Loucy (cell line): ENCODE results near the gene NTHL1.

Source experiments
- H2AFZ ChIP-seq: fragments of 200-600 bp; sonication (generic); 2 replicates; pipeline ENCODE4 v1.6.0; 2016; ENCODE audit warnings: antibody characterized with exemption, mild to moderate bottlenecking, low read length, moderate library complexity
- H3F3A ChIP-seq: fragments of 200-600 bp; 2 replicates; pipeline ENCODE4 v1.6.0; 2016; ENCODE audit warnings: antibody characterized with exemption, low read depth, mild to moderate bottlenecking
- H3K27me3 ChIP-seq: fragments of 200-600 bp; sonication (generic); 2 replicates; pipeline ENCODE4 v1.6.1; 2014; ENCODE audit warnings: low read length, mild to moderate bottlenecking; ENCODE audit not compliant: insufficient read depth, poor library complexity, severe bottlenecking
- H3K36me3 ChIP-seq: fragments of 200-600 bp; sonication (generic); 2 replicates; pipeline ENCODE4 v1.6.1; 2016; ENCODE audit warnings: low read length; ENCODE audit not compliant: insufficient read depth
- H3K4me1 ChIP-seq: fragments of 200-600 bp; sonication (generic); 2 replicates; pipeline ENCODE4 v1.5.1; 2014; ENCODE audit warnings: low read length, mild to moderate bottlenecking; ENCODE audit not compliant: insufficient read depth, poor library complexity, severe bottlenecking
- H3K4me2 ChIP-seq: fragments of 200-600 bp; sonication (generic); 2 replicates; pipeline ENCODE4 v1.6.0; 2014; ENCODE audit warnings: antibody characterized with exemption, low read length, low read depth, mild to moderate bottlenecking; ENCODE audit not compliant: poor library complexity, severe bottlenecking
- H3K4me3 ChIP-seq: fragments of 200-600 bp; sonication (generic); 2 replicates; pipeline ENCODE4 v1.5.1; 2014; ENCODE audit warnings: low read length, mild to moderate bottlenecking, mixed read lengths; ENCODE audit not compliant: poor library complexity, severe bottlenecking
- H3K79me2 ChIP-seq: fragments of 200-600 bp; sonication (generic); 2 replicates; pipeline ENCODE4 v1.6.1; 2014; ENCODE audit warnings: low read length; ENCODE audit not compliant: insufficient read depth
- H3K9ac ChIP-seq: fragments of 200-600 bp; sonication (generic); 2 replicates; pipeline ENCODE4 v1.6.0; 2014; ENCODE audit warnings: mild to moderate bottlenecking, low read depth, low read length, moderate library complexity; ENCODE audit not compliant: poor library complexity, severe bottlenecking
- H3K9me2 ChIP-seq: fragments of 200-600 bp; sonication (generic); replicated peaks from 2 replicates; pipeline ENCODE4 v1.6.1; 2016; ENCODE audit warnings: low read depth, low read length, mixed read lengths
- H3K9me3 ChIP-seq: fragments of 200-600 bp; sonication (generic); 2 replicates; pipeline ENCODE4 v1.6.1; 2014; ENCODE audit warnings: mild to moderate bottlenecking, antibody characterized with exemption, low read length, low read depth; ENCODE audit not compliant: insufficient read depth
- H4K20me1 ChIP-seq: fragments of 200-600 bp; sonication (generic); 2 replicates; pipeline ENCODE4 v1.6.0; 2014; ENCODE audit warnings: antibody characterized with exemption, low read length, mild to moderate bottlenecking; ENCODE audit not compliant: insufficient read depth, poor library complexity, severe bottlenecking
- EZH2phosphoT487 ChIP-seq: fragments of 200-600 bp; IDR thresholded peaks from 2 replicates; pipeline ENCODE4 v1.6.1; 2018; ENCODE audit warnings: antibody characterized with exemption, mild to moderate bottlenecking, moderate library complexity, borderline replicate concordance
- TF ChIP-seq, protein P1 (sequence below): fragments of 200-600 bp; sonication (generic); conservative IDR thresholded peaks from 2 replicates; pipeline ENCODE4 v1.5.1; 2014; ENCODE audit warnings: mild to moderate bottlenecking, antibody characterized with exemption, low read length

Gene NTHL1

GRCh38 chr16:2008009-2008526, 39.6 kb downstream of the NTHL1 start:
- Histone ChIP-seq H3K4me2 (peak overlapping the region; percentile 95), H3K36me3 (peaks cover 4% of the 10 kb centered on the region; the same call in 1 of the 2 replicates), H3K9me2 (no peaks in the 10 kb centered on the region), H3K4me3 (peak overlapping the region; percentile 80), H3K79me2 (peaks cover 55% of the 10 kb centered on the region), H3K9me3 (no peaks in the 10 kb centered on the region), H3K27me3 (no peaks in the 10 kb centered on the region), H3K4me1 (peaks cover 10% of the 10 kb centered on the region), H2AFZ (no peak overlapping the region), H3F3A (no peaks in the 10 kb centered on the region), H4K20me1 (peaks cover 21% of the 10 kb centered on the region), H3K9ac (peak overlapping the region; percentile 82)
- no peak for TF ChIP-seq EZH2phosphoT487
- TF ChIP-seq, protein P1, sequence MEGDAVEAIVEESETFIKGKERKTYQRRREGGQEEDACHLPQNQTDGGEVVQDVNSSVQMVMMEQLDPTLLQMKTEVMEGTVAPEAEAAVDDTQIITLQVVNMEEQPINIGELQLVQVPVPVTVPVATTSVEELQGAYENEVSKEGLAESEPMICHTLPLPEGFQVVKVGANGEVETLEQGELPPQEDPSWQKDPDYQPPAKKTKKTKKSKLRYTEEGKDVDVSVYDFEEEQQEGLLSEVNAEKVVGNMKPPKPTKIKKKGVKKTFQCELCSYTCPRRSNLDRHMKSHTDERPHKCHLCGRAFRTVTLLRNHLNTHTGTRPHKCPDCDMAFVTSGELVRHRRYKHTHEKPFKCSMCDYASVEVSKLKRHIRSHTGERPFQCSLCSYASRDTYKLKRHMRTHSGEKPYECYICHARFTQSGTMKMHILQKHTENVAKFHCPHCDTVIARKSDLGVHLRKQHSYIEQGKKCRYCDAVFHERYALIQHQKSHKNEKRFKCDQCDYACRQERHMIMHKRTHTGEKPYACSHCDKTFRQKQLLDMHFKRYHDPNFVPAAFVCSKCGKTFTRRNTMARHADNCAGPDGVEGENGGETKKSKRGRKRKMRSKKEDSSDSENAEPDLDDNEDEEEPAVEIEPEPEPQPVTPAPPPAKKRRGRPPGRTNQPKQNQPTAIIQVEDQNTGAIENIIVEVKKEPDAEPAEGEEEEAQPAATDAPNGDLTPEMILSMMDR, result no peak

GRCh38 chr16:2007081-2007836, 40.4 kb downstream of the NTHL1 start:
- H4K20me1 ChIP-seq, result peaks cover 21% of the 10 kb centered on the region
- TF ChIP-seq EZH2phosphoT487, result no peak
- TF ChIP-seq, protein P1, result no peak
- peak overlapping the region; percentile 80 for H3K4me3 ChIP-seq

DNA sequence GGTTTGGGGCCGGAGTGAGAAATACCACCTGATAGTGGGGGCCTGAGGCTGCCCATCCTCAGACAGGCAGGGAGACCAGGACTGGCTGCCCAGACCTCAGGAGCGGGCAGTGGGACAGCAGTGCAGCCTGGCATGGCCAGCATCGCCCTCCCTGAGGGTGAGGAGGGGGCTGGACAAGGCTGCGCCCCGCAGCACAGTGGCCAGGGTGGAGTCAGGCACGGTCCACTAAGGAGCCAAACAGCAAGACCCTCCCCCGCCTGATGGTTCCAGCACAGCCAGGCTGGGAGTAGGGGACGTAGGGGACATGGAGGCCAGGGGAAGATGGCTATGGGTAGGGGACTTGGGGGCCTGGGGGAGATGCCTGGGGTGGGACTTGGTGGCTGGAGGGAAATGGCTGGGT, 41.3 kb downstream of the NTHL1 start:
- Histone ChIP-seq H3K27me3 (no peaks in the 10 kb centered on the region), H3K4me2 (peak overlapping the region; percentile 95), H2AFZ (no peak overlapping the region), H3K9me3 (no peaks in the 10 kb centered on the region), H3F3A (no peaks in the 10 kb centered on the region), H3K79me2 (peaks cover 55% of the 10 kb centered on the region), H3K4me3 (no peak overlapping the region), H3K9me2 (no peaks in the 10 kb centered on the region), H4K20me1 (peaks cover 21% of the 10 kb centered on the region), H3K9ac (peak overlapping the region; percentile 17), H3K4me1 (peaks cover 10% of the 10 kb centered on the region), H3K36me3 (peaks cover 19% of the 10 kb centered on the region; the same call in 1 of the 2 replicates)
- TF ChIP-seq, protein P1, result no peak
- no peak for TF ChIP-seq EZH2phosphoT487

More at GRCh38 chr16:2007081-2007836, 40.4 kb downstream of the NTHL1 start:
- Histone ChIP-seq H3K27me3 (no peaks in the 10 kb centered on the region), H3F3A (no peaks in the 10 kb centered on the region), H3K9ac (peak overlapping the region; percentile 82), H3K9me3 (no peaks in the 10 kb centered on the region), H3K9me2 (no peaks in the 10 kb centered on the region), H3K4me1 (peaks cover 10% of the 10 kb centered on the region), H3K79me2 (peaks cover 55% of the 10 kb centered on the region), H3K36me3 (peaks cover 12% of the 10 kb centered on the region; the same call in 1 of the 2 replicates), H2AFZ (no peak overlapping the region), H3K4me2 (peak overlapping the region; percentile 95)
